CD4-positive, CD25-positive, alpha-beta regulatory T cell (primary cell): ENCODE data around the gene TPTE2. TPM values are rescaled to one million over a fixed set of nuclear protein-coding genes. Genes with fewer than 3 reads are reported as not detected.
A peak's percentile ranks its signal among the peaks of the same experiment; 100 is the strongest.

ENCODE experiments used
- ATAC-seq, 2 donors: fragments of 150-1000 bp; cut with Tn5 transposase; one replicate each; pipeline ENCODE4 v1.10.0; 2021; ENCODE audit warnings: low read depth in 2 of 2, moderate number of reproducible peaks in 2 of 2, moderate library complexity in 1 of 2
- DNase-seq, 3 donors: peaks; one replicate each; pipeline versions ENCODE4 v3.0.0 to v3.0.0-alpha.2; 2012 to 2022; ENCODE audit warnings: mixed read lengths in 1 of 3
- H3K27ac ChIP-seq: one replicate; pipeline ENCODE4 v1.7.0; 2013; ENCODE audit warnings: mild to moderate bottlenecking, low read length; ENCODE audit not compliant: insufficient read depth, poor library complexity, severe bottlenecking
- H3K27me3 ChIP-seq: one replicate; pipeline ENCODE4 v1.7.0; 2013; ENCODE audit warnings: low read length; ENCODE audit not compliant: control insufficient read depth, insufficient read depth
- H3K36me3 ChIP-seq: one replicate; pipeline ENCODE4 v1.7.0; 2013; ENCODE audit warnings: mild to moderate bottlenecking, low read length, moderate library complexity; ENCODE audit not compliant: control insufficient read depth, insufficient read depth
- H3K4me1 ChIP-seq: 2 replicates; pipeline ENCODE4 v1.7.0; 2013; ENCODE audit warnings: mild to moderate bottlenecking, low read length; ENCODE audit not compliant: insufficient read depth, control insufficient read depth, poor library complexity, severe bottlenecking
- H3K4me3 ChIP-seq: one replicate; pipeline ENCODE4 v1.7.0; 2013; ENCODE audit warnings: low read depth, mild to moderate bottlenecking, low read length, moderate library complexity
- H3K9me3 ChIP-seq, 2 experiments: 1 replicate in 1 of 2; 2 replicates in 1 of 2; pipeline ENCODE4 v1.7.0; 2013; ENCODE audit warnings: low read length in 2 of 2, mild to moderate bottlenecking in 1 of 2, moderate library complexity in 1 of 2; ENCODE audit not compliant: control insufficient read depth in 2 of 2
- H3K27ac Mint-ChIP-seq, 3 donors: one replicate each; pipeline ENCODE4 v1.8.0; 2020 to 2022; ENCODE audit warnings: mild to moderate bottlenecking in 3 of 3, mixed read lengths in 3 of 3, moderate library complexity in 2 of 3
- H3K27me3 Mint-ChIP-seq: one replicate; pipeline ENCODE4 v1.8.0; 2022; ENCODE audit warnings: mild to moderate bottlenecking, mixed read lengths
- H3K36me3 Mint-ChIP-seq: one replicate; pipeline ENCODE4 v1.8.0; 2020; ENCODE audit warnings: mixed read lengths
- H3K4me1 Mint-ChIP-seq, 4 donors: one replicate each; pipeline ENCODE4 v1.8.0; 2020 to 2022; ENCODE audit warnings: mixed read lengths in 4 of 4, mild to moderate bottlenecking in 1 of 4
- H3K4me3 Mint-ChIP-seq, 4 donors: one replicate each; pipeline ENCODE4 v1.8.0; 2020 to 2022; ENCODE audit warnings: mild to moderate bottlenecking in 4 of 4, mixed read lengths in 4 of 4, moderate library complexity in 3 of 4
- H3K9me3 Mint-ChIP-seq, 7 donors: one replicate each; pipeline ENCODE4 v1.8.0; 2020 to 2022; ENCODE audit warnings: mixed read lengths in 7 of 7, mild to moderate bottlenecking in 3 of 7, moderate library complexity in 2 of 7
- polyA plus RNA-seq, 4 donors: library from polyadenylated mRNA; unstranded; fragments of 300-500 nt; fragmentation: Illumina TruSeq; gene quantifications; one replicate each; pipeline ENCODE4 v1.2.3, GENCODE V29; 2021
- total RNA-seq: library from RNA; stranded (reverse); gene quantifications from one replicate; pipeline ENCODE4 v1.2.3, GENCODE V29; 2022

TPTE2 gene
- total and polyA plus RNA-seq, 5 donors from 2014 or later: not detected

DNA sequence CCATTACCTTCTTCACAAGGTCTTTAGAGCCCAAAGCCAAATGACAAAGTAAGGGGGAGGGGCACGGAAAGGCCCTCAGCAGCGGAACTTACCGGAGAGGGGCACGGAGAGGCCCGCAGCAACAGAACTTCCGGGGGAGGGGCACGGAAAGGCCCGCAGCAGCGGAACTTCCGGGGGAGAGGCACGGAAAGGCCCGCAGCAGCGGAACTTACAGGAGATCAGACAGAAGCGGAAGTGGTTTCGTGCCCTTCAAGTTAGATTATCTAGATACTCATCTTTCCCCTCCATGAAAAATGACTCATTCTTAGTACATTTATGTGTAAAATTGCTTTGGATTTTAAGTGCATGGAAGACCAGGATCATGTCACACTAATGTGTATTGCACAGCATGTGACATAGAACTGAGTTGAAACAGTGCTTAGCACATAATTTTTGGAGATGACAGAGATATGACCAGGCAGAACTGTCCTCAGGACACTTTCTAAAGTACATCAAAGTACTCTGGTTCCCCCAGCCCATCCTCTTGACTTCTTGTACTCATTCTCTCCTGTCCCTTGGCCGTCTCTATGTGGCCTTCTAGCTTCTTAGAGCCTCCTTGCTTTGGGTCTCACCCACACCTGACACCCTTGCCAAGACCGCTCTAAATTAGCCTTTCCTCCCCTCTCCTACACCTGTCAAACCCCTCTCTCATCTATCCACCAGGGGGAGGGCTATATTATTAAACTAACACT lies 25.7 kb upstream of the TPTE2 start:
- peaks cover 0 to 12% (median 7%) of the 10 kb centered on the region in 7 donors for H3K9me3 Mint-ChIP-seq
- Histone ChIP-seq H3K27ac (peak overlapping the region; percentile 74), H3K9me3 (peaks cover 0 to 3% of the 10 kb centered on the region in 2 experiments), H3K36me3 (no peaks in the 10 kb centered on the region), H3K4me3 (peak overlapping the region; percentile 73), H3K4me1 (peaks cover 18% of the 10 kb centered on the region), H3K27me3 (peaks cover 4% of the 10 kb centered on the region)
- peak; percentile 57 to 94 (median 74) for DNase-seq
- peak overlapping the region; percentile 81 to 93 (median 91) for H3K27ac Mint-ChIP-seq
- peak overlapping the region; percentile 76 to 85 (median 82) for H3K4me3 Mint-ChIP-seq
- H3K27me3 Mint-ChIP-seq: peaks cover 26% of the 10 kb centered on the region
- H3K4me1 Mint-ChIP-seq: peaks cover 11 to 26% (median 17%) of the 10 kb centered on the region in 4 donors
- no peaks in the 10 kb centered on the region for H3K36me3 Mint-ChIP-seq
- ATAC-seq: peak; percentile 83 to 85

- no peak overlapping the region for H3K27ac ChIP-seq
- H3K27me3 ChIP-seq: peaks cover 7% of the 10 kb centered on the region
- H3K9me3 Mint-ChIP-seq: peaks cover 0 to 19% (median 6%) of the 10 kb centered on the region in 7 donors
- H3K4me3 ChIP-seq: no peak overlapping the region
- DNase-seq (no peak), ATAC-seq (no peak)
- H3K36me3 Mint-ChIP-seq: no peaks in the 10 kb centered on the region
- H3K9me3 ChIP-seq: peaks cover 0 to 3% of the 10 kb centered on the region in 2 experiments
- H3K36me3 ChIP-seq: no peaks in the 10 kb centered on the region
- peaks cover 5% of the 10 kb centered on the region for H3K4me1 ChIP-seq
- no peak overlapping the region for H3K4me3 Mint-ChIP-seq
- peaks cover 2 to 8% (median 3%) of the 10 kb centered on the region in 4 donors for H3K4me1 Mint-ChIP-seq
- H3K27ac Mint-ChIP-seq: no peak overlapping the region
- peaks cover 26% of the 10 kb centered on the region for H3K27me3 Mint-ChIP-seq
Measured at GRCh38 chr13:19581675-19582074, 20.3 kb upstream of the TPTE2 start.

DNA sequence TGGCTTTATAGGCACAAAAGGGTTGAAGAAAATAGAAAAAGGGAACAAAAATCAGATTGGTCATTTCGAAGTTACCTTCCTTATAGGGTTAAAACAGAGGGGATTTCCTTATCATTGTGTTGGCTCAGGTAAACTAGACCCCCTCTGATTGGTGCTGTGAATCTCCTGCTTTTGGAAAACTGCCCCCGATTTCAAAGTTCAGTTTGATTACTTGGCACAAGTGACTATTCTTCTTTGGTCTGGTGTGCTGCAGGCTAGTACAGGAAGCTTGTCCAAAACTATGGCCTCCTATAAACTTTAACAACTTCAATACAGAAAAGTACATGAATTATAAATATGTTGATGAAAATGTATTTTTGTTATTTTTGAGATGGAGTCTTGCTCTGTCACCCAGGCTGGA lies 13.9 kb upstream of the TPTE2 start:
- Histone ChIP-seq H3K4me3 (no peak overlapping the region), H3K27me3 (peaks cover 3% of the 10 kb centered on the region), H3K36me3 (no peaks in the 10 kb centered on the region), H3K9me3 (no peaks in the 10 kb centered on the region), H3K27ac (no peak overlapping the region), H3K4me1 (no peaks in the 10 kb centered on the region)
- no peak overlapping the region for H3K27ac Mint-ChIP-seq
- H3K36me3 Mint-ChIP-seq: no peaks in the 10 kb centered on the region
- H3K9me3 Mint-ChIP-seq: peaks cover 0 to 12% (median 2%) of the 10 kb centered on the region in 7 donors
- ATAC-seq: no peak
- H3K27me3 Mint-ChIP-seq: peaks cover 16% of the 10 kb centered on the region
- H3K4me1 Mint-ChIP-seq: no peaks in the 10 kb centered on the region
- H3K4me3 Mint-ChIP-seq: no peak overlapping the region
- DNase-seq: no peak

DNA sequence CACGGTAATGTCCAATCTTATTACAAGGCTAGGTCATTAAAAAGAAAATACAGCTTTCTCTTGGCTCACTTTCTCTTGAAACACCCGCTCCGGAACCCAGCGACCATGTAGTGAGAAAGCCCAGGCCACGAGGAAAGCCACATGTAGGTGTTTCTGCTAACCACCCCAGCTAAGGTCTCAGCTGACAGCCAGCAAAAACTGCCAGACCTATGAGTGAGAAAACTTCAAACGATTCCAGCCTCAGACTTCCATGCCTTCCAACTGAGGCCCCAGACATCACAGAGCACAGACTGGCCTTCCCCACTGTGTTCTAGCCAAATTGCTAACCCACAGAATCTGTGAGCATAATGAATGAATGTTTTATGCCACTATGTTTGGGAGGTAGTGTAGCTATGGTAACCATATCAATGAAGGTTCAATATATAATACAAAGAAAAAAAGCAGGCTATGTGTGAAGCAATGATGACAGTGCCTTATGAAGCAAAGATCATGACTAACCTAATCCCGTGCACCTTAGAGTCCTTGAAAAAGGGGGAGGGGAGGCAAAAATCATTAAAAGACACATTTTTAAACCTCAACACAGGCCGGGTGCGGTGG lies 11.9 kb upstream of the TPTE2 start:
- Mint-ChIP-seq H3K4me3 (no peak overlapping the region), H3K9me3 (peaks cover 0 to 4% (median 3%) of the 10 kb centered on the region in 7 donors), H3K36me3 (no peaks in the 10 kb centered on the region), H3K27me3 (peaks cover 22% of the 10 kb centered on the region), H3K27ac (no peak overlapping the region), H3K4me1 (no peaks in the 10 kb centered on the region)
- Histone ChIP-seq H3K4me1 (no peaks in the 10 kb centered on the region), H3K27ac (no peak overlapping the region), H3K9me3 (no peaks in the 10 kb centered on the region), H3K36me3 (no peaks in the 10 kb centered on the region), H3K4me3 (no peak overlapping the region), H3K27me3 (peaks cover 1% of the 10 kb centered on the region)
- DNase-seq (no peak), ATAC-seq (no peak)

DNA sequence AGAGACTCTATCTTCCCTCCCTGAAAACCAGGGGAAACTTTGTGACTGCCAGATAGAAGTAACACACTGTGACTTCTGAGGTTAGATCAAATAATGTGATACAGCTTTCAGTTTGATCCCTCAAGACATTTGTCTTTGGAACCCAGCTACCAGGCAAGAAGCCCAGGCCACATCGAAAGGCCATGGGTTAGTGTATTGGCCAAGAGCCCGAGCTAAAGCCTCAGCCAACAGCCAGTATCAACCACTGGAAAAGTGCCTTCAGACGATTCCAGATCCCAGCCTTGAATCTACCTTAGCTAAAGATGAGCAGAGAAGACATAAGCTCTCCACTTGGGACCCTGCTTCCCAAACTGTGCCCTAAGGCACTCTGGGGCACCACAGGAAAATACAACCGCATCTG lies 10.9 kb upstream of the TPTE2 start:
- Histone ChIP-seq H3K36me3 (no peaks in the 10 kb centered on the region), H3K4me1 (no peaks in the 10 kb centered on the region), H3K9me3 (no peaks in the 10 kb centered on the region), H3K27me3 (peaks cover 5% of the 10 kb centered on the region), H3K4me3 (no peak overlapping the region), H3K27ac (no peak overlapping the region)
- DNase-seq (no peak), ATAC-seq (no peak)
- Mint-ChIP-seq H3K4me1 (no peaks in the 10 kb centered on the region), H3K27ac (no peak overlapping the region), H3K9me3 (peaks cover 0 to 3% (median under 1%) of the 10 kb centered on the region in 7 donors), H3K27me3 (peaks cover 27% of the 10 kb centered on the region), H3K4me3 (no peak overlapping the region), H3K36me3 (no peaks in the 10 kb centered on the region)

- no peak for ATAC-seq
- H3K4me3 Mint-ChIP-seq: no peak overlapping the region
- no peak for DNase-seq
- H3K27ac Mint-ChIP-seq: no peak overlapping the region
- H3K27me3 Mint-ChIP-seq: peaks cover 15% of the 10 kb centered on the region
- H3K36me3 Mint-ChIP-seq: no peaks in the 10 kb centered on the region
- peaks cover 0 to 1% (median 0%) of the 10 kb centered on the region in 7 donors for H3K9me3 Mint-ChIP-seq
- no peaks in the 10 kb centered on the region for H3K9me3 ChIP-seq
- H3K27me3 ChIP-seq: peaks cover 5% of the 10 kb centered on the region
- no peaks in the 10 kb centered on the region for H3K4me1 ChIP-seq
- no peaks in the 10 kb centered on the region for H3K4me1 Mint-ChIP-seq
- no peaks in the 10 kb centered on the region for H3K36me3 ChIP-seq
- no peak overlapping the region for H3K4me3 ChIP-seq
- H3K27ac ChIP-seq: no peak overlapping the region
Measured at GRCh38 chr13:19567820-19568534, 6.6 kb upstream of the TPTE2 start.

DNA sequence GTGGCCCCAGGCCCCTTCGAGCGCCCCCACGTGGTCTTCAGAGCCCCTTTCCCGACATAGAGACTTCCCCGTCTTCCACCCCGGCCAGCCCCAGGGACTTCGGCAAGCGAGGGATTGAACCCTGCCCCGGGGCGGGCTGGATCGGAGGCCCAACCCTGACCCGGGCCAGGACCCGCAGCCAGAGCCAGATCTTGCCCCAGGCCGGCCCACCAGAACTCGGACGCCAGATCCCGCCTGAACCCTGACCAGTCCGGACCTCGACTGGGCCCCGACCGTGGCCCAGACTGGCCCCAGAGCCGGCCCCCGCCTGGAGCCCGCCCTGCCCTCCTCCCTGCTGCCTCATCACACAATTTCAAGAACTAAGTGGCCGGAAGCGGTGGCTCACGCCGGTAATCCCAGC lies 253 bp upstream of the TPTE2 start:
- peaks cover 0 to 3% (median 0%) of the 10 kb centered on the region in 4 donors for H3K4me1 Mint-ChIP-seq
- H3K4me3 Mint-ChIP-seq: no peak overlapping the region
- Histone ChIP-seq H3K9me3 (no peaks in the 10 kb centered on the region), H3K27ac (no peak overlapping the region), H3K4me3 (no peak overlapping the region), H3K36me3 (no peaks in the 10 kb centered on the region), H3K4me1 (no peaks in the 10 kb centered on the region), H3K27me3 (no peaks in the 10 kb centered on the region)
- ATAC-seq: no peak
- no peaks in the 10 kb centered on the region for H3K9me3 Mint-ChIP-seq
- no peaks in the 10 kb centered on the region for H3K36me3 Mint-ChIP-seq
- no peak for DNase-seq
- H3K27me3 Mint-ChIP-seq: no peaks in the 10 kb centered on the region
- no peak overlapping the region for H3K27ac Mint-ChIP-seq
